Measurements from ENCODE around the gene PSPN. TPM values are rescaled to one million over a fixed set of nuclear protein-coding genes. Genes with fewer than 3 reads are reported as not detected.

The PSPN gene
- total RNA-seq, 1 experiment from 2014 or later, result 3.4 TPM

DNA sequence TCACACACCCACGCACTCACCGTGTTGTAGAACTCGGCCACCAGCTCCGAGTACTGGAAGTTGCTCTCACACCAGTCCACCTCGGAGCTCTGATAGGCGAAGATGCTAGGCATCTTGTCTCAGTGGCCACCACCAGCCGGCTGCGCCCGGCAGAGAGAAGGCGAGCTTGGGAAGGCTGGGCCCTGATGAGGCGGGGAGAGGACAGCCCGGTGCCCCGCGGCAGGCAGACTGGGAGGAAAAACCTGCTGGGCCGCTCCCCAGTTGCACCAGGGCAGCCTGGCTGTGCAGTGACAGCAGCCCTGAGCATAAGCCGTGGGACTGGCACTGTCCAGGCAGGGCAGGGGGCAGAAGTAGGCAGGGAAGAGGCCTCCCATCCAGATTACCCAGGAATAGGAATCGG is 42.3 kb downstream of the PSPN start, which contains the start of gene ACER1:
ACER1 (minus strand) TSS at position 174 of the 400 bp plus-strand sequence; CDS start at position 113, 61 bp downstream.
- ChIA-PET POLR2A (no interaction called here), RAD21 (ENCODE audit: low non-redundant PET in 1 of 2, low total read pairs in 2 of 2, uncharacterized antibody in 2 of 2, unreplicated experiment in 2 of 2) (no interaction called here), CTCF (no interaction called here)
- no peak within 1 kb of the TSS for H3K27ac ChIP-seq (ENCODE audit: low read depth, low read length)
- intact Hi-C loops (cut with micrococcal nuclease), result no loop called here
- no peaks in the 10 kb centered on the region for H3K36me3 ChIP-seq (ENCODE audit: control insufficient read depth in 1 of 2, insufficient read depth in 2 of 2, low read length in 2 of 2)
- H3K9me3 ChIP-seq (ENCODE audit: control insufficient read depth in 1 of 2, insufficient read depth in 1 of 2, low read depth in 1 of 2, low read length in 2 of 2), result no peaks in the 10 kb centered on the region
- H4K20me1 ChIP-seq (ENCODE audit: insufficient read depth), result no peaks in the 10 kb centered on the region
- no peak within 1 kb of the TSS for H2AFZ ChIP-seq (ENCODE audit: low read depth, low read length, poor library complexity, severe bottlenecking)
- no peak within 1 kb of the TSS for H3K4me2 ChIP-seq (ENCODE audit: low read length)
- no TSS peak for BruUV-seq (replicated peaks)
- TF ChIP-seq EZH2phosphoT487 (IDR thresholded peaks at IDR 0.05; ENCODE audit: borderline replicate concordance) (no peak), ATF3 (IDR thresholded peaks at IDR 0.05) (no peak), YY1 (IDR thresholded peaks at IDR 0.05; ENCODE audit: extremely low read depth, insufficient replicate concordance, low read depth, low read length) (no peak), CBX3 (IDR thresholded peaks at IDR 0.05; ENCODE audit: low read depth) (no peak), FOSL1 (IDR thresholded peaks at IDR 0.05; ENCODE audit: low read depth) (no peak), ELF1 (IDR thresholded peaks at IDR 0.05; ENCODE audit: borderline replicate concordance, low read depth) (no peak), CEBPB (IDR thresholded peaks at IDR 0.05; ENCODE audit: low read depth) (no peak), EZH2 (IDR thresholded peaks at IDR 0.05) (no peak), TCF7L2 (IDR thresholded peaks at IDR 0.05; ENCODE audit: borderline replicate concordance, extremely low read depth, insufficient read depth, insufficient read length) (no peak), CTCF (IDR thresholded peaks at IDR 0.05 in 2 of 3, conservative IDR thresholded peaks at IDR 0.05 in 1 of 3; ENCODE audit: borderline replicate concordance in 1 of 3, insufficient read depth in 1 of 3, low read depth in 2 of 3, low read length in 2 of 3) (no peak), EGR1 (IDR thresholded peaks at IDR 0.05; ENCODE audit: low read depth) (no peak)
- H3K4me1 ChIP-seq (ENCODE audit: control insufficient read depth in 1 of 2, insufficient read depth in 2 of 2, low read length in 2 of 2), result no peaks in the 10 kb centered on the region
- ATAC-seq, result no peak
- no peaks in the 10 kb centered on the region for H3K9me2 ChIP-seq (ENCODE audit: insufficient read depth)
- no peak within 1 kb of the TSS for H3K4me3 ChIP-seq (replicated peaks in 1 of 2; ENCODE audit: low read depth in 1 of 2, low read length in 2 of 2)
- H3K79me2 ChIP-seq (ENCODE audit: insufficient read depth, low read length), result no peaks in the 10 kb centered on the region
- no peak for DNase-seq (ENCODE audit: low read depth, low spot score)
- H3K27me3 ChIP-seq (ENCODE audit: insufficient read depth, low read length), result no peaks in the 10 kb centered on the region
- no peak within 1 kb of the TSS for H3K9ac ChIP-seq (ENCODE audit: low read length)
